Measurements from ENCODE around the gene NEDD4L. TPM values are rescaled to one million over a fixed set of nuclear protein-coding genes. Genes with fewer than 3 reads are reported as not detected.
"Not testable (repeated sequence)": the region's sequence is repeated elsewhere in the genome, so short reads cannot be mapped to it uniquely, and the experiment has no call there.

Gene NEDD4L
- total RNA-seq, 4 donors from 2014 or later = 22.7 to 39.9 (median 34.7) TPM

DNA sequence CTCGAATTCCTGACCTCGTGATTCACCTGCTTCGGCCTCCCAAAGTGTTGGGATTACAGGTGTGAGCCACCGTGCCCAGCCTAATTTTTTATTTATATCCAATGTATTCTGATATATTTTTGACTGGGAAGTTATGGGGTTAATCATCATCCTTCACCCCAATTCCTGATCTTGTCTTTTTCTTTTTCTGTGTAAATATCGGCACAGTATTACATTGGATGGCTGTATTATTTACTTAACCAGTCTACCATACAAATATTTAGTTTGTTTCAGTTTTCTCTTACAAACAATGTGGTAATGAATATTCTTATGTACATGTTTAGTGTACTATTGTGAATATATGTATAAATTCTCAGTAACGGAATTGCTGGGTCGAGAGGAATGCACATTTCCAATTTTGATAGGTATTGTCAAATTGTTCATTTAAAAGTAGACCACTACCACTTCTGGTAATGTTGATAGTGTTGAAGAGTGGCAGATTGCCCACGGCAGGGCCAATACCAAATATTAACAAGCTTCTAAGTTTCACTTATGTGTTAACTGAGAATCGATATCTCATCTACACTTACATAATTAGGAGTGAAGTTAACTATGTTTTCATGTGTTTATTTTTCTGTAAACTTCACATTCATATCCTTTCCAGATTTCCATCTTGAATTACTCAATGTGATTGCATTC lies 388.2 kb downstream of the NEDD4L start:
- intact Hi-C loops (cut with DNase I) = no loop called here
- Histone ChIP-seq H3K27ac (replicated peaks in 1 of 4) (no peak overlapping the region), H3K4me3 (no peak overlapping the region), H3K4me1 (no peaks in the 10 kb centered on the region), H3K36me3 (no peaks in the 10 kb centered on the region), H3K27me3 (no peaks in the 10 kb centered on the region), H3K9me3 (no peaks in the 10 kb centered on the region)
- 94% methylated on average over 9 of the region's 9 CpGs for WGBS
- DNase-seq (ENCODE audit: extremely low spot score) = no peak
- TF ChIP-seq POLR2AphosphoS5 (IDR thresholded peaks at IDR 0.05) (no peak), POLR2A (IDR thresholded peaks at IDR 0.05; ENCODE audit: low read depth) (no peak), EP300 (IDR thresholded peaks at IDR 0.05) (no peak)
- TF ChIP-seq, protein P1, sequence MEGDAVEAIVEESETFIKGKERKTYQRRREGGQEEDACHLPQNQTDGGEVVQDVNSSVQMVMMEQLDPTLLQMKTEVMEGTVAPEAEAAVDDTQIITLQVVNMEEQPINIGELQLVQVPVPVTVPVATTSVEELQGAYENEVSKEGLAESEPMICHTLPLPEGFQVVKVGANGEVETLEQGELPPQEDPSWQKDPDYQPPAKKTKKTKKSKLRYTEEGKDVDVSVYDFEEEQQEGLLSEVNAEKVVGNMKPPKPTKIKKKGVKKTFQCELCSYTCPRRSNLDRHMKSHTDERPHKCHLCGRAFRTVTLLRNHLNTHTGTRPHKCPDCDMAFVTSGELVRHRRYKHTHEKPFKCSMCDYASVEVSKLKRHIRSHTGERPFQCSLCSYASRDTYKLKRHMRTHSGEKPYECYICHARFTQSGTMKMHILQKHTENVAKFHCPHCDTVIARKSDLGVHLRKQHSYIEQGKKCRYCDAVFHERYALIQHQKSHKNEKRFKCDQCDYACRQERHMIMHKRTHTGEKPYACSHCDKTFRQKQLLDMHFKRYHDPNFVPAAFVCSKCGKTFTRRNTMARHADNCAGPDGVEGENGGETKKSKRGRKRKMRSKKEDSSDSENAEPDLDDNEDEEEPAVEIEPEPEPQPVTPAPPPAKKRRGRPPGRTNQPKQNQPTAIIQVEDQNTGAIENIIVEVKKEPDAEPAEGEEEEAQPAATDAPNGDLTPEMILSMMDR (IDR thresholded peaks at IDR 0.05) = no peak

DNA sequence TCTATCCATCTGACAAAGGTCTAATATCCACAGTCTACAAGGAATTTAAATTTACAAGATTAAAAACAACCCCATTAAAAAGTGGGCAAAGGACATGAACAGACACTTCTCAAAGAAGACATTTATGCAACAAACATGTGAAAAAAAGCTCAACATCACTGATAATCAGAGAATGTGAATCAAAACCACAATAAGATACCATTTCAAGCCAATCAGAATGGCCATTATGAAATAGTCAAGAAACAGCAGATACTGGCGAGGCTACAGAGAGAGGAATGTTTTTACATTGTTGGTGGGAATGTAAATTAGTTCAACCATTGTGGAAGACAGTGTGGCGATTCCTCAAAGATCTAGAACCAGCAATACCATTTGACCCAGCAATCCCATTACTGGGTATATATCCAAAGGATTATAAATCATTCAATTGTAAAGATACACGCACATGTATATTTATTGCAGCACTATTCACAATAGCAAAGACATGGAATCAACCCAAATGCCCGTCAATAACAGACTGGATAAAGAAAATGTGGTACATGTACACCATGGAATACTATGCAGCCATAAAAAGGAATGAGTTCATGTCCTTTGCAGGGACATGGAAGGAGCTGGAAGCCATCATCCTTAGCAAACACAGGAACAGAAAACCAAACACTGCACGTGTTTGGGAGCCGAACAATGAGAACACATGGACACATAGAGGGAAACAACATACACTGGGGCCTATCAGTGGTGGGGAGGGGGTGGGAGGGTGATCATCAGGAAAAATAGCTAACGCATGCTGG lies 391.4 kb downstream of the NEDD4L start:
- H3K27ac ChIP-seq (replicated peaks in 1 of 4); DNase-seq (ENCODE audit: extremely low spot score); H3K4me3 ChIP-seq; H3K27me3 ChIP-seq; intact Hi-C loops (cut with DNase I); H3K36me3 ChIP-seq; H3K9me3 ChIP-seq: not testable (repeated sequence)
- WGBS = 91% methylated on average over 7 of the region's 7 CpGs
- H3K4me1 ChIP-seq = peaks cover 4 to 15% (median 12%) of the 10 kb centered on the region in 4 donors

DNA sequence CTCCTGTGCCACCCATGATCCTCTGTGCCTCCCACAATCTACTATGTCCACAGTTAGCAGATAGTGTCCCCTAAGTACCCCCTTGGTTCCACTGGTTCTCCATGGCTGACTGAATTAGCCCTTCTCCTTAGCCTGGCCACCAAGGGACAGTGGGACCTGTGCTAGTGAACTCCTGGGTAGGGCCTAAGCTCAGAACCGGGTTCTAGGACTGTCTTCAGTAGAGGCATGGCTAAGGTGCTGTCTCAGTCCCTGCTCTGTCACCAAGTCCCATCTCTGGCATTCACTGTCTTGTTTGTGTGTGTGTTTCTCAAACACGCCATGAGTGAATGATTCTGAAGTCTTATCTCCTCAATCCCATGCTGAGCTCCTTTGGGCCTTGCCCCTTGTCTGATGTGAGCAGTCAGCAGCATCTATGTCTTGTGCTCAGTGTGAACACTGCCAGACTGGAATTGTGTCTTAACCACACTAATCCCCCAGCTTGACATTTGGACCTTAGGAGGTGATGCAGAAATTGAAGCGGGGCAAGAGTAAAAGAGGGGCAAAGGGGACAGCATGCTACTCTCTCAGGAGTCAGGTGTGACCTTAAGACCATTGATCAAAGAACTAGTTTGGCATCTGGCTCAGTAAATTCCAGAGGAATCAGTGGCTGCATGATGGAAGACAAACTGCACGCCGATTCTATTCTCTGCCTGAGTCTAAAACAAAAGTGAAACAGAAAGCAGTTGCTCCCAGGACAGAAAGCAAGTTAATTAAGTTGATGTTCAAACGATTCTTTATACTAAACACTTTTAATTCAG lies 394.3 kb downstream of the NEDD4L start:
- Histone ChIP-seq H3K27ac (replicated peaks in 1 of 4) (peak overlapping the region in 1 of 4 donors; percentile 13), H3K4me1 (peaks cover 4 to 15% (median 12%) of the 10 kb centered on the region in 4 donors), H3K9me3 (no peaks in the 10 kb centered on the region), H3K27me3 (no peaks in the 10 kb centered on the region), H3K36me3 (no peaks in the 10 kb centered on the region), H3K4me3 (peak overlapping the region; percentile 33 to 54 (median 39))
- 34% methylated on average over 6 of the region's 6 CpGs for WGBS
- TF ChIP-seq POLR2AphosphoS5 (IDR thresholded peaks at IDR 0.05) (no peak), POLR2A (IDR thresholded peaks at IDR 0.05; ENCODE audit: low read depth) (no peak), EP300 (IDR thresholded peaks at IDR 0.05) (no peak)
- TF ChIP-seq, protein P1 (IDR thresholded peaks at IDR 0.05) = no peak
- intact Hi-C loops (cut with DNase I) = no loop called here
- no peak for DNase-seq (ENCODE audit: extremely low spot score)

DNA sequence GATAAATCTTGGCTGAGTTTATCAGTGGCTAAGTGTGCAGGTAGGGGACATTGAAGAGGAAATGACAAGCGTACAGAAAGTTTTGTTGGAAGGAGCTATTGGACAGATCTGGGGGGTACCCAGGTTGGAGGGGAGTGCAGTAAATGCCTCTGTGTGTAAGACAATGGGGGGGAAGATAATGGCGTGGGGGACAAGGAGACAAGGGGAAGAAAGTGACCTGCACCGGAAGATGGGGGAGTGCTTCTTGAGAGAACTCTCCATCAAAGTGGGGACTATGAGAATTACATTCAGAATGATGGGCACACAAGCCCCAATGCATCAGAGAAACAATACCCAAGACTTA lies 394.9 kb downstream of the NEDD4L start:
- 51% methylated on average over 3 of the region's 3 CpGs for WGBS
- intact Hi-C loops (cut with DNase I) = no loop called here
- H3K4me1 ChIP-seq = peaks cover 4 to 15% (median 12%) of the 10 kb centered on the region in 4 donors
- no peak for DNase-seq (ENCODE audit: extremely low spot score)
- H3K9me3 ChIP-seq = no peaks in the 10 kb centered on the region
- H3K36me3 ChIP-seq = no peaks in the 10 kb centered on the region
- H3K27me3 ChIP-seq = no peaks in the 10 kb centered on the region
- H3K4me3 ChIP-seq = peak overlapping the region; percentile 33 to 54 (median 39)
- TF ChIP-seq EP300 (IDR thresholded peaks at IDR 0.05) = no peak
- no peak for TF ChIP-seq POLR2A (IDR thresholded peaks at IDR 0.05; ENCODE audit: low read depth)
- TF ChIP-seq POLR2AphosphoS5 (IDR thresholded peaks at IDR 0.05) = no peak
- TF ChIP-seq, protein P1 (IDR thresholded peaks at IDR 0.05) = no peak
- H3K27ac ChIP-seq (replicated peaks in 1 of 4) = peak overlapping the region in 1 of 4 donors; percentile 13

DNA sequence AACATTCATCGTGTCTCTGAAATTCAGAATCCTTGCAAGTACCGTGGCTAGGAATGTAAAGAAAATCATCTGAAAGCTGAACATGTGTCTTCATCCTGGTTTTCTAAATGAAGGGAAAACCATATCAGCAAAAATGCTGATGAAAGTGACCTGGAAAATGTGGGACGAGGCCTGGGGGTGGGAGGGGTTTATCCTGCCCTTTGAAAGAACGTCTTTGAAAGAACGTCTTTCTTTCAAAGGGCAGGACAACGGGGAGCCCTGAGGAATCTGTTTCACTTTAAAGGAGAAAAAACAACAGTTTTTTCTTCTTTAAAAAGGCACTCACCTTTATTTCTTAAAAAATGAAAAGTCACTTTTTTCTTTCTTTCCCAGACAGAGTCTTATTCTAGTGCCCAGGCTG lies 399.6 kb downstream of the NEDD4L start:
- H3K4me1 ChIP-seq = peaks cover 4 to 17% (median 6%) of the 10 kb centered on the region in 4 donors
- no peak overlapping the region for H3K4me3 ChIP-seq
- TF ChIP-seq POLR2A (IDR thresholded peaks at IDR 0.05; ENCODE audit: low read depth) = no peak
- TF ChIP-seq POLR2AphosphoS5 (IDR thresholded peaks at IDR 0.05) = no peak
- no peak for TF ChIP-seq EP300 (IDR thresholded peaks at IDR 0.05)
- TF ChIP-seq, protein P1 (IDR thresholded peaks at IDR 0.05) = no peak
- H3K9me3 ChIP-seq = no peaks in the 10 kb centered on the region
- 82% methylated on average over 6 of the region's 6 CpGs for WGBS
- intact Hi-C loops (cut with DNase I) = no loop called here
- H3K27me3 ChIP-seq = no peaks in the 10 kb centered on the region
- DNase-seq (ENCODE audit: extremely low spot score) = no peak
- H3K27ac ChIP-seq (replicated peaks in 1 of 4) = no peak overlapping the region
- H3K36me3 ChIP-seq = no peaks in the 10 kb centered on the region

Data from esophagus muscularis mucosa (tissue), 4 donors.